Measurements from ENCODE around the gene GJA4. TPM values are rescaled to one million over a fixed set of nuclear protein-coding genes. Genes with fewer than 3 reads are reported as not detected.

GJA4 gene
- total RNA-seq, 1 experiment from 2014 or later: not detected

DNA sequence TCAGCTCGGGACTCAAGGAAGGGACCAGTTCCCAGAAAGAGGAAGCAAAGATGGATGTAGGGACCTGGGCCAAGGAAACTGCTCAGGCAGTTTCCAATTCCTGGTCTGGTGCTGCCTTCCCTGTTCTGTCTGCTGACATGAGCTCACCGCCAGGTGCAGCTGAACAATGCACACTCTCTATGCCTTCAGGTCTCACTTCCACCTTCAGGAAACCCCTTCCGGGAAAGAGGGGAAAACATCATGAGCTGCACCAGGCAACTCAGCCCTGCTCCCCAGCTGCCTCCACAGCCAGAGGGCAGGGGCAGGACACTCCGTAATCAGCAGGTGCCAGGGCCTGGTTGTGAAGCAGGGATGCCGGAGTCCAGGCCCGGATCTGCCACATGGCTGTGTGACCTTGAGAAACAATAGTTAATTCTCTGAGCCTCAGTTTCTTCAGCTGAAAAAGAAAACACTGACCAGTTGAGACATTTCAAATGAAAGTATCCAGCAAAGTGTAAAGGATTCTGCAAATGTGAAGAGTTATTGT is 39.0 kb downstream of the GJA4 start:
- Histone ChIP-seq H3K79me2 (ENCODE audit: insufficient read depth, low read length) (no peaks in the 10 kb centered on the region), H3K27ac (ENCODE audit: low read depth, low read length) (no peak overlapping the region), H3K4me1 (ENCODE audit: control insufficient read depth in 1 of 2, insufficient read depth in 2 of 2, low read length in 2 of 2) (no peaks in the 10 kb centered on the region), H3K9me2 (ENCODE audit: insufficient read depth) (no peaks in the 10 kb centered on the region), H3K9ac (ENCODE audit: low read length) (no peak overlapping the region), H3K36me3 (ENCODE audit: control insufficient read depth in 1 of 2, insufficient read depth in 2 of 2, low read length in 2 of 2) (no peaks in the 10 kb centered on the region), H4K20me1 (ENCODE audit: insufficient read depth) (no peaks in the 10 kb centered on the region), H2AFZ (ENCODE audit: low read depth, low read length, poor library complexity, severe bottlenecking) (no peak overlapping the region), H3K4me3 (replicated peaks in 1 of 2; ENCODE audit: low read depth in 1 of 2, low read length in 2 of 2) (no peak overlapping the region), H3K4me2 (ENCODE audit: low read length) (no peak overlapping the region), H3K9me3 (ENCODE audit: control insufficient read depth in 1 of 2, insufficient read depth in 1 of 2, low read depth in 1 of 2, low read length in 2 of 2) (no peaks in the 10 kb centered on the region), H3K27me3 (ENCODE audit: insufficient read depth, low read length) (peaks cover under 1% of the 10 kb centered on the region; the same call in 1 of the 2 replicates)
- ChIA-PET RAD21 (ENCODE audit: low non-redundant PET in 1 of 2, low total read pairs in 2 of 2, uncharacterized antibody in 2 of 2, unreplicated experiment in 2 of 2) (no interaction called here), POLR2A (no interaction called here), CTCF (no interaction called here)
- intact Hi-C loops (cut with micrococcal nuclease): no loop called here
- BruUV-seq (replicated peaks): no TSS peak
- TF ChIP-seq SRF (IDR thresholded peaks at IDR 0.05; ENCODE audit: low read depth): no peak
- TF ChIP-seq ZFX (IDR thresholded peaks at IDR 0.05): no peak
- no peak for TF ChIP-seq SIN3A (IDR thresholded peaks at IDR 0.05; ENCODE audit: low read depth)
- no peak for TF ChIP-seq ZNF274 (IDR thresholded peaks at IDR 0.05; ENCODE audit: low read depth, low read length)
- TF ChIP-seq POLR2AphosphoS5 (IDR thresholded peaks at IDR 0.05; ENCODE audit: low read depth, low read length): no peak
- no peak for TF ChIP-seq POLR2A (IDR thresholded peaks at IDR 0.05; ENCODE audit: borderline replicate concordance, extremely low read depth, insufficient read depth, insufficient read length)
- TF ChIP-seq JUND (IDR thresholded peaks at IDR 0.05): no peak
- TF ChIP-seq, protein P1, sequence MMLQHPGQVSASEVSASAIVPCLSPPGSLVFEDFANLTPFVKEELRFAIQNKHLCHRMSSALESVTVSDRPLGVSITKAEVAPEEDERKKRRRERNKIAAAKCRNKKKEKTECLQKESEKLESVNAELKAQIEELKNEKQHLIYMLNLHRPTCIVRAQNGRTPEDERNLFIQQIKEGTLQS (IDR thresholded peaks at IDR 0.05): no peak
- no peak for TF ChIP-seq YY1 (IDR thresholded peaks at IDR 0.05; ENCODE audit: extremely low read depth, insufficient replicate concordance, low read depth, low read length)
- TF ChIP-seq, protein P2, sequence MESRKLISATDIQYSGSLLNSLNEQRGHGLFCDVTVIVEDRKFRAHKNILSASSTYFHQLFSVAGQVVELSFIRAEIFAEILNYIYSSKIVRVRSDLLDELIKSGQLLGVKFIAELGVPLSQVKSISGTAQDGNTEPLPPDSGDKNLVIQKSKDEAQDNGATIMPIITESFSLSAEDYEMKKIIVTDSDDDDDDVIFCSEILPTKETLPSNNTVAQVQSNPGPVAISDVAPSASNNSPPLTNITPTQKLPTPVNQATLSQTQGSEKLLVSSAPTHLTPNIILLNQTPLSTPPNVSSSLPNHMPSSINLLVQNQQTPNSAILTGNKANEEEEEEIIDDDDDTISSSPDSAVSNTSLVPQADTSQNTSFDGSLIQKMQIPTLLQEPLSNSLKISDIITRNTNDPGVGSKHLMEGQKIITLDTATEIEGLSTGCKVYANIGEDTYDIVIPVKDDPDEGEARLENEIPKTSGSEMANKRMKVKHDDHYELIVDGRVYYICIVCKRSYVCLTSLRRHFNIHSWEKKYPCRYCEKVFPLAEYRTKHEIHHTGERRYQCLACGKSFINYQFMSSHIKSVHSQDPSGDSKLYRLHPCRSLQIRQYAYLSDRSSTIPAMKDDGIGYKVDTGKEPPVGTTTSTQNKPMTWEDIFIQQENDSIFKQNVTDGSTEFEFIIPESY (IDR thresholded peaks at IDR 0.05; ENCODE audit: extremely low read depth, insufficient replicate concordance, low read length): no peak
- TF ChIP-seq, protein P3, sequence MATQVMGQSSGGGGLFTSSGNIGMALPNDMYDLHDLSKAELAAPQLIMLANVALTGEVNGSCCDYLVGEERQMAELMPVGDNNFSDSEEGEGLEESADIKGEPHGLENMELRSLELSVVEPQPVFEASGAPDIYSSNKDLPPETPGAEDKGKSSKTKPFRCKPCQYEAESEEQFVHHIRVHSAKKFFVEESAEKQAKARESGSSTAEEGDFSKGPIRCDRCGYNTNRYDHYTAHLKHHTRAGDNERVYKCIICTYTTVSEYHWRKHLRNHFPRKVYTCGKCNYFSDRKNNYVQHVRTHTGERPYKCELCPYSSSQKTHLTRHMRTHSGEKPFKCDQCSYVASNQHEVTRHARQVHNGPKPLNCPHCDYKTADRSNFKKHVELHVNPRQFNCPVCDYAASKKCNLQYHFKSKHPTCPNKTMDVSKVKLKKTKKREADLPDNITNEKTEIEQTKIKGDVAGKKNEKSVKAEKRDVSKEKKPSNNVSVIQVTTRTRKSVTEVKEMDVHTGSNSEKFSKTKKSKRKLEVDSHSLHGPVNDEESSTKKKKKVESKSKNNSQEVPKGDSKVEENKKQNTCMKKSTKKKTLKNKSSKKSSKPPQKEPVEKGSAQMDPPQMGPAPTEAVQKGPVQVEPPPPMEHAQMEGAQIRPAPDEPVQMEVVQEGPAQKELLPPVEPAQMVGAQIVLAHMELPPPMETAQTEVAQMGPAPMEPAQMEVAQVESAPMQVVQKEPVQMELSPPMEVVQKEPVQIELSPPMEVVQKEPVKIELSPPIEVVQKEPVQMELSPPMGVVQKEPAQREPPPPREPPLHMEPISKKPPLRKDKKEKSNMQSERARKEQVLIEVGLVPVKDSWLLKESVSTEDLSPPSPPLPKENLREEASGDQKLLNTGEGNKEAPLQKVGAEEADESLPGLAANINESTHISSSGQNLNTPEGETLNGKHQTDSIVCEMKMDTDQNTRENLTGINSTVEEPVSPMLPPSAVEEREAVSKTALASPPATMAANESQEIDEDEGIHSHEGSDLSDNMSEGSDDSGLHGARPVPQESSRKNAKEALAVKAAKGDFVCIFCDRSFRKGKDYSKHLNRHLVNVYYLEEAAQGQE (IDR thresholded peaks at IDR 0.05; ENCODE audit: low read depth): no peak
- TF ChIP-seq, protein P4, sequence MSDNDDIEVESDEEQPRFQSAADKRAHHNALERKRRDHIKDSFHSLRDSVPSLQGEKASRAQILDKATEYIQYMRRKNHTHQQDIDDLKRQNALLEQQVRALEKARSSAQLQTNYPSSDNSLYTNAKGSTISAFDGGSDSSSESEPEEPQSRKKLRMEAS (IDR thresholded peaks at IDR 0.05): no peak
- TF ChIP-seq EGR1 (IDR thresholded peaks at IDR 0.05; ENCODE audit: low read depth): no peak
- TF ChIP-seq EZH2phosphoT487 (IDR thresholded peaks at IDR 0.05; ENCODE audit: borderline replicate concordance): no peak
- no peak for ATAC-seq
- DNase-seq (ENCODE audit: low read depth, low spot score): no peak
